GM21576 (cell line): ENCODE measurements around the gene CFAP92.
"Not testable (repeated sequence)": the region's sequence is repeated elsewhere in the genome, so short reads cannot be mapped to it uniquely, and the experiment has no call there.

ENCODE experiments used
- ATAC-seq: cut with Tn5 transposase; IDR thresholded peaks from one replicate; pipeline ENCODE4 v1.9.1; 2021; ENCODE audit warnings: mild to moderate bottlenecking, moderate library complexity; ENCODE audit not compliant: unreplicated experiment

Gene CFAP92

GRCh38 chr3:128907706-128908445 is 86.0 kb downstream of the CFAP92 start:
- ATAC-seq, result no peak

- ATAC-seq, result no peak
Measured at GRCh38 chr3:128906804-128907525, 86.9 kb downstream of the CFAP92 start.

GRCh38 chr3:128906031-128906803 is 87.7 kb downstream of the CFAP92 start:
- no peak for ATAC-seq

GRCh38 chr3:128903501-128903900 is 90.4 kb downstream of the CFAP92 start:
- ATAC-seq, result no peak

GRCh38 chr3:128902426-128902825 is 91.5 kb downstream of the CFAP92 start:
- no peak for ATAC-seq

- ATAC-seq, result no peak
Measured at GRCh38 chr3:128895843-128896697, 97.8 kb downstream of the CFAP92 start.

- ATAC-seq, result no peak
Measured at GRCh38 chr3:128889139-128889894, 104.6 kb downstream of the CFAP92 start.

- no peak for ATAC-seq
Measured at GRCh38 chr3:128884992-128885391, 108.9 kb downstream of the CFAP92 start.

GRCh38 chr3:128882719-128883118 is 111.2 kb downstream of the CFAP92 start:
- ATAC-seq, result no peak

- ATAC-seq, result no peak
Measured at GRCh38 chr3:128881576-128881975, 112.3 kb downstream of the CFAP92 start.

- not testable (repeated sequence) for ATAC-seq
Measured at GRCh38 chr3:128880455-128880854, 113.4 kb downstream of the CFAP92 start.

GRCh38 chr3:128879991-128880390 is 113.9 kb downstream of the CFAP92 start:
- no peak for ATAC-seq

- peak; percentile 83 for ATAC-seq
Measured at GRCh38 chr3:128879125-128879969, 114.5 kb downstream of the CFAP92 start, which contains the start of gene ACAD9. Gene ACAD9, plus strand, starts transcription at chr3:128879620. Its CDS starts 72 bp downstream, at chr3:128879692.

GRCh38 chr3:128878556-128879124 is 115.2 kb downstream of the CFAP92 start:
- no peak for ATAC-seq

GRCh38 chr3:128878011-128878457 is 115.8 kb downstream of the CFAP92 start:
- no peak for ATAC-seq

- no peak for ATAC-seq
Measured at GRCh38 chr3:128875556-128876120, 118.2 kb downstream of the CFAP92 start.

GRCh38 chr3:128874481-128875180 is 119.2 kb downstream of the CFAP92 start:
- ATAC-seq, result no peak
